Lung (tissue), 12 donors: ENCODE data around the gene DECR2. TPM values are rescaled to one million over a fixed set of nuclear protein-coding genes. Genes with fewer than 3 reads are reported as not detected.
"Not testable (repeated sequence)": the region's sequence is repeated elsewhere in the genome, so short reads cannot be mapped to it uniquely, and the experiment has no call there.

ENCODE experiments used
- ATAC-seq: fragments of 200-7000 bp; cut with Tn5 transposase; one replicate; pipeline ENCODE4 v1.9.1; 2020; ENCODE audit warnings: moderate number of reproducible peaks; ENCODE audit not compliant: insufficient read depth, low FRiP score
- DNase-seq, 3 donors: peaks; one replicate each; pipeline ENCODE4 v3.0.0-alpha.2; 2013 to 2017
- H3K27ac ChIP-seq, 2 donors: one replicate each; pipeline ENCODE4 v1.5.1; 2013; ENCODE audit warnings: mild to moderate bottlenecking in 2 of 2, moderate library complexity in 2 of 2, control low read depth in 1 of 2, inconsistent platforms in 1 of 2, low read depth in 1 of 2, low read length in 1 of 2
- H3K27me3 ChIP-seq, 3 donors: one replicate each; pipeline ENCODE4 v1.5.1; 2013; ENCODE audit warnings: low read length in 2 of 3; ENCODE audit not compliant: control insufficient read depth in 3 of 3, insufficient read depth in 3 of 3
- H3K36me3 ChIP-seq, 4 donors: one replicate each; pipeline ENCODE4 v1.5.1; 2013; ENCODE audit warnings: low read length in 4 of 4, mild to moderate bottlenecking in 1 of 4, moderate library complexity in 1 of 4; ENCODE audit not compliant: control insufficient read depth in 4 of 4, insufficient read depth in 4 of 4
- H3K4me1 ChIP-seq, 5 donors: one replicate each; pipeline ENCODE4 v1.5.1; 2013; ENCODE audit warnings: low read length in 5 of 5, mild to moderate bottlenecking in 2 of 5, moderate library complexity in 1 of 5; ENCODE audit not compliant: control insufficient read depth in 5 of 5, insufficient read depth in 5 of 5
- H3K4me3 ChIP-seq: one replicate; pipeline ENCODE4 v1.5.1; 2013; ENCODE audit warnings: mild to moderate bottlenecking, control low read depth, moderate library complexity
- H3K9ac ChIP-seq, 2 donors: one replicate each; pipeline ENCODE4 v1.5.1; 2013; ENCODE audit warnings: low read length in 2 of 2, control low read depth in 1 of 2; ENCODE audit not compliant: insufficient read depth in 1 of 2
- H3K9me3 ChIP-seq, 4 donors: one replicate each; pipeline ENCODE4 v1.5.1; 2013; ENCODE audit warnings: low read length in 3 of 4, mild to moderate bottlenecking in 1 of 4, moderate library complexity in 1 of 4; ENCODE audit not compliant: control insufficient read depth in 4 of 4, insufficient read depth in 3 of 4
- CTCF ChIP-seq: IDR thresholded peaks from 2 replicates; pipeline ENCODE4 v1.5.1; 2012; ENCODE audit warnings: mild to moderate bottlenecking; ENCODE audit errors: control extremely low read depth, extremely low read depth
- WGBS, 2 donors: extraction: QIAGEN DNeasy Blood & Tissue Kit; methylation state at CpG; one replicate each; pipeline ENCODE4 v1.1.7; 2013; 5-methylcytosine and 5-hydroxymethylcytosine counted together
- polyA plus RNA-seq, 2 donors: library from polyadenylated mRNA; stranded (reverse); fragments of 200-250 nt; gene quantifications; one replicate each; pipeline ENCODE4 v1.2.1, GENCODE V29; 2013
- total RNA-seq, 2 donors: library from RNA; depleted of rRNA in 1 of 2; stranded (reverse); fragments of >200 nt in 1 of 2; gene quantifications; one replicate each; pipeline ENCODE4 v1.2.1, GENCODE V29; 2014 to 2021
- donor health status: control.
- donor health status: control.
- donor health status: Bipolar disorder and iron deficiency.
- donor health status: healthy.
- donor health status: DM: yes; HTN: yes; CAD: no.

The DECR2 gene
- total and polyA plus RNA-seq, 4 donors: 5.2 to 18.3 (median 15.7) TPM

- DNase-seq (no peak), ATAC-seq (no peak)
- no peaks in the 10 kb centered on the region for H3K9me3 ChIP-seq
- H3K9ac ChIP-seq: no peak overlapping the region
- 95 to 97% methylated on average over 26 of the region's 26 CpGs for WGBS, 2 donors
- no peak overlapping the region for H3K4me3 ChIP-seq
- no peak for TF ChIP-seq CTCF
- peaks cover 0 to 21% (median 0%) of the 10 kb centered on the region in 4 donors for H3K36me3 ChIP-seq
- no peaks in the 10 kb centered on the region for H3K27me3 ChIP-seq
- no peak overlapping the region for H3K27ac ChIP-seq
- H3K4me1 ChIP-seq: no peaks in the 10 kb centered on the region
Observed at GRCh38 chr16:411576-412265, 10.0 kb downstream of the DECR2 start.

- DNase-seq (no peak), ATAC-seq (no peak)
- Histone ChIP-seq H3K4me3 (no peak overlapping the region), H3K27me3 (no peaks in the 10 kb centered on the region), H3K9ac (no peak overlapping the region), H3K27ac (no peak overlapping the region), H3K4me1 (no peaks in the 10 kb centered on the region), H3K36me3 (peaks cover 0 to 15% (median 0%) of the 10 kb centered on the region in 4 donors), H3K9me3 (no peaks in the 10 kb centered on the region)
- WGBS, 2 donors: 90 to 93% methylated on average over 21 of the region's 21 CpGs
- no peak for TF ChIP-seq CTCF
Observed at GRCh38 chr16:414395-415169, 12.9 kb downstream of the DECR2 start.

- not testable (repeated sequence) for H3K4me1 ChIP-seq, H3K9ac ChIP-seq, ATAC-seq, H3K27me3 ChIP-seq, DNase-seq, H3K9me3 ChIP-seq, H3K27ac ChIP-seq, H3K4me3 ChIP-seq
- H3K36me3 ChIP-seq: peaks cover 0 to 15% (median 0%) of the 10 kb centered on the region in 4 donors
- 95% methylated on average over 3 of the region's 3 CpGs for WGBS, 2 donors
Observed at GRCh38 chr16:415170-415498, 13.4 kb downstream of the DECR2 start.

- H3K9me3 ChIP-seq, H3K27me3 ChIP-seq, H3K9ac ChIP-seq, H3K4me3 ChIP-seq, H3K36me3 ChIP-seq, ATAC-seq, DNase-seq, H3K27ac ChIP-seq: not testable (repeated sequence)
- 92 to 97% methylated on average over 13 of the region's 13 CpGs for WGBS, 2 donors
- H3K4me1 ChIP-seq: peaks cover under 1 to 17% (median 4%) of the 10 kb centered on the region in 5 donors
Observed at GRCh38 chr16:422179-422578, 20.5 kb downstream of the DECR2 start.
